Lower leg skin (tissue), 4 donors: ENCODE measurements around the gene TYRO3. TPM values are rescaled to one million over a fixed set of nuclear protein-coding genes. Genes with fewer than 3 reads are reported as not detected.

ENCODE experiments used
- DNase-seq, 2 donors: peaks; one replicate each; pipeline ENCODE4 v3.0.0-alpha.2; 2019; ENCODE audit warnings: low spot score in 2 of 2
- H3K4me3 ChIP-seq: fragments of 200-600 bp; sonication (generic); 2 replicates; pipeline ENCODE4 v1.5.1; 2017; ENCODE audit warnings: mild to moderate bottlenecking, low read depth; ENCODE audit not compliant: poor library complexity, severe bottlenecking
- CTCF ChIP-seq, 3 donors: fragments of 450-650 bp; IDR thresholded peaks; one replicate each; pipeline ENCODE4 v1.5.1; 2016; ENCODE audit warnings: antibody characterized with exemption in 3 of 3, mild to moderate bottlenecking in 3 of 3, moderate library complexity in 2 of 3
- POLR2A ChIP-seq, 2 donors: fragments of 450-650 bp; IDR thresholded peaks; one replicate each; pipeline ENCODE4 v1.6.1; 2016 to 2017; ENCODE audit warnings: antibody characterized with exemption in 2 of 2, mild to moderate bottlenecking in 1 of 2, moderate library complexity in 1 of 2
- WGBS, 2 donors: methylation state at CpG; one replicate each; pipeline ENCODE4 v1.1.5; 2018; 5-methylcytosine and 5-hydroxymethylcytosine counted together
- intact Hi-C: fragments of 100-400 bp; cut with DNase I; formaldehyde crosslinking; loops from one replicate; pipeline ENCODE4 v1.15.0; 2023; ENCODE audit warnings: low total_unique reads
- total RNA-seq, 4 donors: library from RNA; depleted of rRNA; stranded (reverse); fragments of >200 nt; gene quantifications; one replicate each; pipeline ENCODE4 v1.1.0, GENCODE V29; 2016

Gene TYRO3
- total RNA-seq, 4 donors from 2014 or later, result 28.7 to 52.4 (median 29.8) TPM

- 78 to 83% methylated on average over 2 of the region's 2 CpGs for WGBS, 2 donors
- intact Hi-C loops, result no loop called here
These were observed 15.1 kb downstream of the TYRO3 start for GRCh38 chr15:41574158-41574557.

GRCh38 chr15:41575282-41575681 is 16.3 kb downstream of the TYRO3 start:
- H3K4me3 ChIP-seq, result no peak overlapping the region
- DNase-seq, result no peak
- intact Hi-C loops, result no loop called here
- TF ChIP-seq CTCF (IDR thresholded peaks at IDR 0.05), result no peak
- 40 to 89% methylated on average over 3 to 6 of the region's 6 CpGs for WGBS, 2 donors

More at GRCh38 chr15:41574158-41574557, 15.1 kb downstream of the TYRO3 start:
- DNase-seq, result no peak
- TF ChIP-seq POLR2A (IDR thresholded peaks at IDR 0.05) (no peak), CTCF (IDR thresholded peaks at IDR 0.05) (no peak)
- H3K4me3 ChIP-seq, result no peak overlapping the region

GRCh38 chr15:41577863-41578735 is 19.1 kb downstream of the TYRO3 start:
- intact Hi-C loops, result no loop called here
- TF ChIP-seq POLR2A (IDR thresholded peaks at IDR 0.05) (no peak), CTCF (IDR thresholded peaks at IDR 0.05) (no peak)
- H3K4me3 ChIP-seq, result no peak overlapping the region
- no peak for DNase-seq
- 90 to 92% methylated on average over 10 to 11 of the region's 12 CpGs for WGBS, 2 donors

- no peak overlapping the region for H3K4me3 ChIP-seq
- TF ChIP-seq POLR2A (IDR thresholded peaks at IDR 0.05), result no peak
- no peak for TF ChIP-seq CTCF (IDR thresholded peaks at IDR 0.05)
- intact Hi-C loops, result no loop called here
- no peak for DNase-seq
- 69 to 76% methylated on average over 9 of the region's 9 CpGs for WGBS, 2 donors
These were observed 19.8 kb downstream of the TYRO3 start for GRCh38 chr15:41578736-41579383.

GRCh38 chr15:41581110-41581509 is 22.1 kb downstream of the TYRO3 start:
- no peak overlapping the region for H3K4me3 ChIP-seq
- intact Hi-C loops, result no loop called here
- 57 to 59% methylated on average over 2 of the region's 2 CpGs for WGBS, 2 donors
- no peak for DNase-seq
- TF ChIP-seq POLR2A (IDR thresholded peaks at IDR 0.05), result no peak
- no peak for TF ChIP-seq CTCF (IDR thresholded peaks at IDR 0.05)
